ENCODE results near the gene VWF.

Gene VWF

GRCh38 chr12:6038160-6038559 lies 86.3 kb downstream of the VWF start:
- H3K9me3 ChIP-seq (ENCODE audit: insufficient read depth, low read length) = no peaks in the 10 kb centered on the region
- H3K27ac ChIP-seq (ENCODE audit: low read length) = no peak overlapping the region
- no peaks in the 10 kb centered on the region for H4K20me1 ChIP-seq (ENCODE audit: insufficient read depth, low read length)
- H2AFZ ChIP-seq (ENCODE audit: low read depth, low read length) = 0 out of 2 replicates have a peak overlapping the region, but pooled peaks have one; percentile 23
- H3K79me2 ChIP-seq (ENCODE audit: low read length) = no peaks in the 10 kb centered on the region
- H3K9ac ChIP-seq (ENCODE audit: low read length) = no peak overlapping the region
- TF ChIP-seq, protein P1, sequence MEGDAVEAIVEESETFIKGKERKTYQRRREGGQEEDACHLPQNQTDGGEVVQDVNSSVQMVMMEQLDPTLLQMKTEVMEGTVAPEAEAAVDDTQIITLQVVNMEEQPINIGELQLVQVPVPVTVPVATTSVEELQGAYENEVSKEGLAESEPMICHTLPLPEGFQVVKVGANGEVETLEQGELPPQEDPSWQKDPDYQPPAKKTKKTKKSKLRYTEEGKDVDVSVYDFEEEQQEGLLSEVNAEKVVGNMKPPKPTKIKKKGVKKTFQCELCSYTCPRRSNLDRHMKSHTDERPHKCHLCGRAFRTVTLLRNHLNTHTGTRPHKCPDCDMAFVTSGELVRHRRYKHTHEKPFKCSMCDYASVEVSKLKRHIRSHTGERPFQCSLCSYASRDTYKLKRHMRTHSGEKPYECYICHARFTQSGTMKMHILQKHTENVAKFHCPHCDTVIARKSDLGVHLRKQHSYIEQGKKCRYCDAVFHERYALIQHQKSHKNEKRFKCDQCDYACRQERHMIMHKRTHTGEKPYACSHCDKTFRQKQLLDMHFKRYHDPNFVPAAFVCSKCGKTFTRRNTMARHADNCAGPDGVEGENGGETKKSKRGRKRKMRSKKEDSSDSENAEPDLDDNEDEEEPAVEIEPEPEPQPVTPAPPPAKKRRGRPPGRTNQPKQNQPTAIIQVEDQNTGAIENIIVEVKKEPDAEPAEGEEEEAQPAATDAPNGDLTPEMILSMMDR (IDR thresholded peaks at IDR 0.05; ENCODE audit: low read depth, low read length) = peak; percentile 83
- TF ChIP-seq EZH2phosphoT487 (IDR thresholded peaks at IDR 0.05; ENCODE audit: low read depth) = no peak
- peak overlapping the region; percentile 3; the same call in 1 of the 2 replicates for H3K4me2 ChIP-seq (ENCODE audit: low read length)
- 0 out of 2 replicates have a peak, but pooled peaks cover 3% of the 10 kb centered on the region for H3K4me1 ChIP-seq (ENCODE audit: low read length)
- H3K36me3 ChIP-seq (replicated peaks; ENCODE audit: low read depth, low read length) = no peaks in the 10 kb centered on the region
- no peak overlapping the region for H3K4me3 ChIP-seq (ENCODE audit: low read length)
- H3K27me3 ChIP-seq (ENCODE audit: low read depth, low read length) = 0 out of 2 replicates have a peak, but pooled peaks cover 3% of the 10 kb centered on the region

- no peak for TF ChIP-seq EZH2phosphoT487 (IDR thresholded peaks at IDR 0.05; ENCODE audit: low read depth)
- TF ChIP-seq, protein P1 (IDR thresholded peaks at IDR 0.05; ENCODE audit: low read depth, low read length) = no peak
- Histone ChIP-seq H3K4me1 (ENCODE audit: low read length) (0 out of 2 replicates have a peak, but pooled peaks cover 3% of the 10 kb centered on the region), H2AFZ (ENCODE audit: low read depth, low read length) (no peak overlapping the region), H3K36me3 (replicated peaks; ENCODE audit: low read depth, low read length) (no peaks in the 10 kb centered on the region), H3K79me2 (ENCODE audit: low read length) (no peaks in the 10 kb centered on the region), H3K27me3 (ENCODE audit: low read depth, low read length) (0 out of 2 replicates have a peak, but pooled peaks cover 3% of the 10 kb centered on the region), H3K4me2 (ENCODE audit: low read length) (no peak overlapping the region), H3K9ac (ENCODE audit: low read length) (no peak overlapping the region), H3K4me3 (ENCODE audit: low read length) (no peak overlapping the region), H4K20me1 (ENCODE audit: insufficient read depth, low read length) (no peaks in the 10 kb centered on the region), H3K27ac (ENCODE audit: low read length) (no peak overlapping the region), H3K9me3 (ENCODE audit: insufficient read depth, low read length) (no peaks in the 10 kb centered on the region)
Observed at GRCh38 chr12:6037459-6037858, 87.0 kb downstream of the VWF start.

DNA sequence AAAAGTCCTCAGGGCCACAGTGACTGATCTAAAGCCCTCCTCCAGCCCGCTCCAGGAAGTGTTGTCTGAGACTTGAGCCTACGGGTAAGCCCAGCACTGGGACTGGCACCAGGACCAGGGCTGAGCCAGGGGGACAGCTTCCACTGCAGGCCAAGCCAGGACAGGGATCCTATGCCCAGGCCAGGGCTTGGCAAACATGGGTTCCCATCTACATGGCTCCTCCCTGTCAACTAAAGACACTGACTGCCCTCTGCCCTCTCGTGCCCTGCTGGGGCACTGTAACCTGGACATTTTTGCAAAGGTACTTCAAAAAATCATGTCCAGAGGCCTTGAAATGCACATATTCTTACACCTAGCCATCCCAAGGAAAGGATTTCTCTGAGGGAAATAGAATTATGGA lies 88.0 kb downstream of the VWF start:
- no peaks in the 10 kb centered on the region for H3K27me3 ChIP-seq (ENCODE audit: low read depth, low read length)
- H3K4me3 ChIP-seq (ENCODE audit: low read length) = no peak overlapping the region
- no peak overlapping the region for H2AFZ ChIP-seq (ENCODE audit: low read depth, low read length)
- no peaks in the 10 kb centered on the region for H3K9me3 ChIP-seq (ENCODE audit: insufficient read depth, low read length)
- no peak overlapping the region for H3K27ac ChIP-seq (ENCODE audit: low read length)
- H3K9ac ChIP-seq (ENCODE audit: low read length) = no peak overlapping the region
- H3K4me2 ChIP-seq (ENCODE audit: low read length) = no peak overlapping the region
- H3K36me3 ChIP-seq (replicated peaks; ENCODE audit: low read depth, low read length) = no peaks in the 10 kb centered on the region
- H3K79me2 ChIP-seq (ENCODE audit: low read length) = no peaks in the 10 kb centered on the region
- no peaks in the 10 kb centered on the region for H4K20me1 ChIP-seq (ENCODE audit: insufficient read depth, low read length)
- H3K4me1 ChIP-seq (ENCODE audit: low read length) = 0 out of 2 replicates have a peak, but pooled peaks cover 3% of the 10 kb centered on the region
- TF ChIP-seq, protein P1 (IDR thresholded peaks at IDR 0.05; ENCODE audit: low read depth, low read length) = no peak
- TF ChIP-seq EZH2phosphoT487 (IDR thresholded peaks at IDR 0.05; ENCODE audit: low read depth) = no peak

DNA sequence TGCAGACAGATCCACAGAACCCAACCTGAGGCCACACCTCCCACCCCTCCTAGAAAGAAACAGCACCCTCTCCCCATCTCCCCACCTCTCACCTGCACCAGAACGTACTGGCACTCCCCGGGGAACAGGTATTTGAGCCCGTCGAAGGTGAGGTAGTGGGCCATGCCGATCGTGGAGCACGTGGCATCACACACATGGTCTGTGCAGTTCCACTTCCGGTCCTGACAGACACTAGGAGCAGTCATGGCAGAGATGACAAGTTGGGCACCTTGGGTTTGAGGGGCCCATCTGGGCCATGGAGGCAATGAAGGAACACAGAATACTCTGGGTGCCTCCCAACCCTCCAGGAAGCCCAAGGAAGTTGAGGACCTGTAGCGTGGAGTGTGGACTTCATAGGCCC lies 89.9 kb downstream of the VWF start:
- Histone ChIP-seq H3K9ac (ENCODE audit: low read length) (no peak overlapping the region), H3K4me2 (ENCODE audit: low read length) (no peak overlapping the region), H3K27me3 (ENCODE audit: low read depth, low read length) (0 out of 2 replicates have a peak, but pooled peaks cover 3% of the 10 kb centered on the region), H3K36me3 (replicated peaks; ENCODE audit: low read depth, low read length) (no peaks in the 10 kb centered on the region), H3K4me1 (ENCODE audit: low read length) (0 out of 2 replicates have a peak, but pooled peaks cover under 1% of the 10 kb centered on the region), H3K79me2 (ENCODE audit: low read length) (no peaks in the 10 kb centered on the region), H3K9me3 (ENCODE audit: insufficient read depth, low read length) (no peaks in the 10 kb centered on the region), H4K20me1 (ENCODE audit: insufficient read depth, low read length) (no peaks in the 10 kb centered on the region), H2AFZ (ENCODE audit: low read depth, low read length) (no peak overlapping the region), H3K27ac (ENCODE audit: low read length) (no peak overlapping the region), H3K4me3 (ENCODE audit: low read length) (no peak overlapping the region)
- TF ChIP-seq, protein P1 (IDR thresholded peaks at IDR 0.05; ENCODE audit: low read depth, low read length) = no peak
- no peak for TF ChIP-seq EZH2phosphoT487 (IDR thresholded peaks at IDR 0.05; ENCODE audit: low read depth)
